ENCODE measurements around the gene RCE1.

DNA sequence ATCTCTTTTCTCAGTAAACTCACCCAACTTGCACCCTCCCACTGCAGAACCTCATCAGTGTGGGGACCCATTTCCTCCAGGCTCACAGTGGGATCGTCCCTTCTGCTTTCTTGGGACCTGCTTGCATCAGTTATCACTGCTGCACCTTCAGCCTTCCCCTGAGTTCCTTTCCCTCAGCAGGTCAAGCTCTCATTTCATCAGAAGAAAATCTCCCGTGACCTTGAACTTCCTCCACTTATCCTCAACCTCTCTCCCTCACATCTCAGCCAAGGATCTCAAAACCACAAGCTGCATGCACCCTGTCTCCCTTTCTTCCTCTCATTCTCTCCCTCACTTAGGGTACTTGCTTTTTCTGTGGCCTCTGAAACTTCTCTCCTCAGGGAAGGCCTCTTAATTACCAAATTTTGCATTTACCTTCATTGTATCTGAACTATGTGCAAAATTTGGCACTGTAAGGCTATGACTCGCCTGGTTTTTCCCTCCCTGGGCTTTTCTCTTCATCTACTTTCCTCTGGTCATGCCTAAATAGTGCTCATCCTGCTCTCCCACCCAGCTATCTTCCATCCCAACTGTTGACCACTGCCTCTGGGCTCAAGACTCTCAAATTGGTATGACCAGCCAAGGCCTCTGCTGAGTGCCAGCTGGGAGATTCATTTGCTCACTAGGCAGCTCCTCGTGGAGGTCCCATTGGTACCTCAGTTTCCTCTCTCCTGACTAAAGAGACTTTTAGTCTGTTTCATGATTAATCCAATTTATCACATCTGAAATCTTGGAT, 2.7 kb upstream of the RCE1 start:
- TF ChIP-seq, protein P1, sequence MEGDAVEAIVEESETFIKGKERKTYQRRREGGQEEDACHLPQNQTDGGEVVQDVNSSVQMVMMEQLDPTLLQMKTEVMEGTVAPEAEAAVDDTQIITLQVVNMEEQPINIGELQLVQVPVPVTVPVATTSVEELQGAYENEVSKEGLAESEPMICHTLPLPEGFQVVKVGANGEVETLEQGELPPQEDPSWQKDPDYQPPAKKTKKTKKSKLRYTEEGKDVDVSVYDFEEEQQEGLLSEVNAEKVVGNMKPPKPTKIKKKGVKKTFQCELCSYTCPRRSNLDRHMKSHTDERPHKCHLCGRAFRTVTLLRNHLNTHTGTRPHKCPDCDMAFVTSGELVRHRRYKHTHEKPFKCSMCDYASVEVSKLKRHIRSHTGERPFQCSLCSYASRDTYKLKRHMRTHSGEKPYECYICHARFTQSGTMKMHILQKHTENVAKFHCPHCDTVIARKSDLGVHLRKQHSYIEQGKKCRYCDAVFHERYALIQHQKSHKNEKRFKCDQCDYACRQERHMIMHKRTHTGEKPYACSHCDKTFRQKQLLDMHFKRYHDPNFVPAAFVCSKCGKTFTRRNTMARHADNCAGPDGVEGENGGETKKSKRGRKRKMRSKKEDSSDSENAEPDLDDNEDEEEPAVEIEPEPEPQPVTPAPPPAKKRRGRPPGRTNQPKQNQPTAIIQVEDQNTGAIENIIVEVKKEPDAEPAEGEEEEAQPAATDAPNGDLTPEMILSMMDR (IDR thresholded peaks at IDR 0.05) = no peak
- no peak for TF ChIP-seq POLR2A (IDR thresholded peaks at IDR 0.05)
